Activated CD8-positive, alpha-beta memory T cell treated with anti-CD3 and anti-CD28 coated beads for 1 hour (primary cell): Measurements from ENCODE around the gene TMEM219.

Source experiments
- DNase-seq, 2 donors: peaks; one replicate each; pipeline ENCODE4 v3.0.0-alpha.2; 2020; ENCODE audit warnings: low read depth in 1 of 2; ENCODE audit errors: extremely low read depth in 1 of 2

The TMEM219 gene

GRCh38 chr16:29994600-29995323 is 32.9 kb downstream of the TMEM219 start:
- DNase-seq, result peak; percentile 29 to 50

- DNase-seq, result peak; percentile 61 to 72
These were observed 33.5 kb downstream of the TMEM219 start, which contains the start of gene HIRIP3 for GRCh38 chr16:29995324-29995910. HIRIP3 (minus strand) TSS chr16:29995617; CDS start chr16:29995605, 12 bp downstream.

GRCh38 chr16:29995911-29996765 is 34.3 kb downstream of the TMEM219 start, which contains the start of gene INO80E:
INO80E (plus strand) TSS chr16:29996241; CDS start chr16:29996311, 70 bp downstream.
- peak; percentile 96 to 100 for DNase-seq

- no peak for DNase-seq
These were observed 34.9 kb downstream of the TMEM219 start for GRCh38 chr16:29996766-29997250.

- DNase-seq, result no peak
These were observed 37.7 kb downstream of the TMEM219 start for GRCh38 chr16:29999605-30000004.

- DNase-seq, result no peak
These were observed 39.1 kb downstream of the TMEM219 start for GRCh38 chr16:30000735-30001631.

- no peak for DNase-seq
These were observed 40.9 kb downstream of the TMEM219 start for GRCh38 chr16:30002614-30003346.

GRCh38 chr16:30003670-30004423 is 42.0 kb downstream of the TMEM219 start:
- no peak for DNase-seq

- no peak for DNase-seq
These were observed 42.5 kb downstream of the TMEM219 start for GRCh38 chr16:30004424-30004776.

- DNase-seq, result no peak
These were observed 42.9 kb downstream of the TMEM219 start for GRCh38 chr16:30004811-30005242.

- DNase-seq, result no peak
These were observed 43.6 kb downstream of the TMEM219 start for GRCh38 chr16:30005341-30006094.

- DNase-seq, result no peak
These were observed 44.2 kb downstream of the TMEM219 start for GRCh38 chr16:30006095-30006473.

GRCh38 chr16:30006659-30007377 is 44.9 kb downstream of the TMEM219 start:
- no peak for DNase-seq

GRCh38 chr16:30007378-30007895 is 45.6 kb downstream of the TMEM219 start:
- no peak for DNase-seq

GRCh38 chr16:30009085-30009862 is 47.4 kb downstream of the TMEM219 start:
- DNase-seq, result no peak

- DNase-seq, result no peak
These were observed 48.3 kb downstream of the TMEM219 start for GRCh38 chr16:30009990-30010843.
